Measurements from ENCODE around the gene CCPG1.

CCPG1 gene

DNA sequence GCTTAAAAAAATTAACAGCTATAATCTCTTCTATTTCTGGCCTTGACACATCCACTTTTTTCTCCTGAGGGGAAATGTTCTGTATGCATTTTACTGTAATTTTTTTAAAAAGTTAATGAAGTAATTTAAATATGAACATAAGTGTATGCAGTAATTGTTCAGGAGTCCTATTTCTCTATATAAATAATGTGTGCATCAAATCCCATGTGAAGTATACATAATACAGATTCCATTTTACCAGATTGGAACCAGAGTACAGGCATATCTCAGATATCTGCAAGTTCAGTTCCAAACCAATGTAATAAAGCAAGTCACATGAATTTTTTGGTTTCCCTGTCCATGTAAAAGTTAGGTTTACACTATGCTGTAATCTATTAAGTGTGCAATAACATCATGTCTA lies 26.6 kb downstream of the CCPG1 start:
- DNase-seq (ENCODE audit: low read depth): no peak

DNA sequence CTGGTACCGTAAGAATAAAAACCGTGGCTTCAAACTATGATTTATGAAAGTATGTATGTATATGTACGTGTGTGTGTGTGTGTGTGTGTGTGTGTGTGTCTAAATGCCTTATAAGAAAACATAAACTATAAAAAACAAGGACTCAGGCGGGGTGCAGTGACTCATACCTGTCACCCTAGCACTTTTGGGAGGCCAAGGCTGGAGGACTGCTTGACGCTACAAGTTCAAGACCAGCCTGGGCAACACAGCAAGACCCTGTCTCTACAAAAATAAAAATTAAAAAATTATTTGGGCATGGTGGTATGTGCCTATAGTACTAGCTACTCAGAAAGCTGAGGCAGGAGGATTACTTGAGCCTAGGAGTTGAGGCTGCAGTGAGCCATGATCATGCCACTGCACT lies 29.1 kb downstream of the CCPG1 start:
- DNase-seq (ENCODE audit: low read depth): no peak

DNA sequence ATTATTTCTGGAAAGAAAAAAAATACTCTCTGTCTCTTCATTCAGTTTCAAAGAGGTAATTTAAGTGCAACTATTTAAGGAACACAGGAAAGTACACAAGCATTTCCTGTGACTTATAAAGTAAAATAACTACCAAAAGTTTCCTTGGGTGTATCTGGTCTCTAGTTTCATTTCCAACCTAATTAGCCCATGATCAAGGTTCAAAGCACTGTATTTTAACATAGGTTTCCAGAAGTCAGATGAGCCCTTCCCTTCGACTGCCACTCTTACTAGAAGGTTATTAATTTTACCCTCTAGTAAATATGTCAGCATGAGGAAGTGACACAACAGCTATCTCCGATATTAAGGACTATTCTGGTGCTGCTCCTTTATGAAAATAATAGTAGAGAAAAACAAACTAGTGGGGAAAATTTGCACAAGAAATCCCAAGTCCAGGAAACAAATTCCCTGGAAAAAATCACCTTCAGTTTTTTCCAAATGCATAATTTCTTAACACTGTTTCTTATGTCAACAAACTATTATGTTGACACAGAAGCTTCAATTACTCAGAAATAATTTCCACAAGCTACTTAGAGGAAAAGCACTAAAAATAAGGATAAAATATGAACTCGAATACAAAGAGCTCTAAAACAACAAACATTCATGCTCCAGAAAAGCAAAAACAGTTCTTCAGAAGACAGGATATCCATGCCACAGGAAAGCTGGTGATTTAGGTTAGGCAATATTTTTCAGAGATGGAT lies 35.3 kb downstream of the CCPG1 start:
- DNase-seq (ENCODE audit: low read depth): no peak

DNA sequence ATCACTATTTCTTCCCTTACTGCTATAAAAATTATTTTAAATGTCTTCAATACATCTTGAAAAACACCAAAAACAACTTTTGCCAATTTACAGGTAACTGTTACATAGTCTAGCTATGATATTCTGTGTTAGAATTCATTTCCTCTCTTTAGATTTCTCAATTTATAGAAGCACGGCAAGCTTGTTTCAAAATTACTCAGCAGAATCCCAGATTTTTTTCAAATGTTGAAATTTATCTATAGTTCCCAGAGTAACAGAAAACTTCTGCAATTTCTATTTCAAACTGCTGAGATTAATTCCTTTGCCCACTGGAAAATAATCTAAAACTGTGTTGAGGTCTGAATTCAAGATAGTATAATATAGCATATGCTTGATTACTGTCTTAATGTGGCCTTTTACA lies 41.2 kb downstream of the CCPG1 start:
- no peak for DNase-seq (ENCODE audit: low read depth)

DNA sequence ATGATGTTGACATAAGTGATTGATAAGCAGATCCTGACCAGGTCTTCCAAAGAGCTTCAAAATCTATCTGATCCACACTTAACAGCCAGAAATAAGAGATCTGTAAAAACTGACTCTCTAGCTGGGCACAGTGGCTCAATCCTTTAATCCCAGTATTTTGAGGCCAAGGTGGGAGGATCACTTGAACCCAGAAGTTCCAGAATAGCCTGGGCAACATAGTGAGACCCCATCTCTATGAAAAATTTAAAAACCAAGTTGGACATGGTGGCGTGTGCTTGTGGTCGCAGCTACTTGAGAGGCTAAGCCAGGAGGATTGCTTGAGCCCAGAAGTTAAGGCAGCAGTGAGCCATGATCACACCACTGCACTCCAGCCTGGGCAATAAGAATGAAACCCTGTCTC lies 45.5 kb downstream of the CCPG1 start:
- no peak for DNase-seq (ENCODE audit: low read depth)

DNA sequence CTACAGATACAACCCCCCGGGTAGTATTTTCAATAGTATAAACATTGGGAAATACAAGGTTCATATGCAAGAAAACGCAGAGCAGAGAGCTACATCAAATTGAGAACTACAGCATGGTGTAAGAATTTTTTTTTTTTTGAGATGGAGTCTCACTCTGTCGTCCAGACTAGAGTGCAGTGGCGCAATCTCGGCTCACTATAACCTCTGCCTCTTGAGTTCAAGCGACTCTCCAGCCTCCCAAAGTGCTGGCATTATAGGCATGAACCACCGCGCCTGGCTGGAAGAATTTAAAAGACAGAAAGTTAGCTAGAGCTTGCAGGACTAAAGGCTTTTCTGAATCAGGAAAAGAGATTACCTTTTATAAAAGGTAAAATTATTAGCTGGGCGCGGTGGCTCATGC lies 47.1 kb downstream of the CCPG1 start:
- no peak for DNase-seq (ENCODE audit: low read depth)

DNA sequence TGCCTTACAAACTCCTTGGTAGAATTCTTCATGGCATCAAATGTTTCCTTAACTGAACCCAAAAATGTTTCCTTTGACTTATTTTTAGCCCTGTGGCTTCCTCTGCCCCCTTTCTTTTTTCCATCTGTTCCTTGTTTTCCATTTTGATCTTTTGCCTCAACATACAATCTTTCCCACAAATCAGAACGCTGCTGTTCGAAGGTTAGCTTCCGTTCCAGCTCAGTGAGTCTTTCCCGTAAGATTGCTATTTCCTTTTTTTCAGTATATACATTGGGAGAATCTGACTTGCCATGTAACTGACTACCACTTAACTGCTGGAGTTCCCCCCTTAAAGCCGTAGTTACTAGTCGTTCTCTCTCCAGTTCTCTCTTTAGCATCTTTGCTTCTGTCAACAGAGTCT lies 47.9 kb downstream of the CCPG1 start:
- DNase-seq (ENCODE audit: low read depth): no peak

DNA sequence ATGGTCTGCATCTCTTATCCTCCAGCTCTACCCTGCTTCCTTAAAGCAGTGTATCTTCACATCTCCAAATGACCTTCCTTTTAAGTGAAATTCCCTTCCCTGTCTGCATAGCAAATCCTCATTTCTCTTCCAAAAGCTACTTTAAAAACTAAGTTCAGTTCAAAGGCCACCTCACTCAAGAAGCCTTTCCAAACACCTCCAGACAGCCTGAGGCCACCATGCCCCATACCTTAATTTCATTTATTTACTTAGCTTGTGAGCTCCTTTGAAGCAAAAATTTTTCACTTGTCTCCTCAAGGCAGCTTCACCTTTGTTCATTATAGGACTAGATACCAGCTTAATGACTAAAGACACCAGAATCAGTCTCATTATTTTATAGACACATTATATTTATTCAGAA lies 49.7 kb downstream of the CCPG1 start:
- DNase-seq (ENCODE audit: low read depth): no peak

DNA sequence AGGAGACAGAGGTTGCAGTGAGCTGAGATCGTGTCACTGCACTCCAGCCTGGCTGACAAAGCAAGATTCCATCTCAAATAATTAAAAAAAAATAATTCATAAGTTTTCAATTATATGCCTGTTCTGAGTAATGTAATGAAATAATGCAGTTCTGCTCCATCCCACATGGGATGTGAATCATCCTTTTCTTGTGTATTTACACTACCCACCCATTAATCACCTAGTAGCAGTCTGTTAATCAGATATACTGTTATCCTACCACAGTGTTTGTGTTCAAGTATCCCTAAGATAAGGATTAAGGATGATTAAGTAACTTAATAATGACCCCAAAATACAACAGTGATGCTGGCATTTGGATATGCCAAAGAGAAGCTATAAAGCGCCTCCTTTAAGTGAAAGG lies 50.4 kb downstream of the CCPG1 start:
- no peak for DNase-seq (ENCODE audit: low read depth)

DNA sequence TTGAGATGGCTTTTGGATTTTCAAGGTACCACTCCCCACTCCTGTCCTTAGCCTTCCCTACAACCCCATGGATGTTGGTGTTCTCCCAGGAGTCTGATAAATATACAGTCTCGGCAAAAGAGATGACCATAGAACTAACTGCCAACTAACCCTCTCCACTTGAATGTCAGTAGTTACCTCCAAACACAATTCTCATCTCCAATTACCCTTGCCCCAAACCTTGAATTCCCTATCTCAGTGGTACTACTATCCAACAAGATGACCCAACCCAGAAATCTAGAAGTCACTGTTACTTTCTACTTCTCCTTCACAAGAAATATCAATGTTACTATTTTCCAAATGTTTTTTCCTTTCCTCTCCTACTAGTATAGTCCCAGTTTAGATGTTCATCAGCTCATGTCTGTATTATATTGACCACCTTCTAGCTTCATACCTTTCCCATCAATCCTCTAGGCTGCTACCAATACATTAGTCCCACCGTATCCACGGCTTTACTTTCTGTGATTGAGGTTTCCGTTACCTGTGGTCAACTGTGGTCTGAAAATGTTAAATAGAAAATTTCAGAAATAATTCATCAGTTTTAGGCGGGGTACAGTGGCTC lies 51.1 kb downstream of the CCPG1 start:
- no peak for DNase-seq (ENCODE audit: low read depth)

DNA sequence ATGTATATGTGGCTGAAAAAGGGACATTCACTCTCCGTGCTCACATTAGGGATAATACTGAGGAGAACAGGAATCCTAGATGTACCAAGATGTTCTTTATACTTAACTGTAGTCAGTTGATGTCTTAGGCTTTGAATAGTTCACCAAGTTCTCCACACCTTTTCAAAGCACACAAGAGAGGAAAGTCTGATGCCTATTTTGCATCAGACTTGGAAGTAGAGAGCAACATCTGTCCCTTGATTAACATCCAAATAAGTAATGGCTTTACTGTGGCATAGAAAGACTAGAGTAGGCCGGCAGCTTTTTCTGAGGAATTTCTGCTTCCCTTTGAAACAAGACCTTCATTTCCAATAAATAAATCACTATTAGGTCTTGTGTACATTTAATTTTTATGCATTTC lies 55.1 kb downstream of the CCPG1 start:
- no peak for DNase-seq (ENCODE audit: low read depth)

DNA sequence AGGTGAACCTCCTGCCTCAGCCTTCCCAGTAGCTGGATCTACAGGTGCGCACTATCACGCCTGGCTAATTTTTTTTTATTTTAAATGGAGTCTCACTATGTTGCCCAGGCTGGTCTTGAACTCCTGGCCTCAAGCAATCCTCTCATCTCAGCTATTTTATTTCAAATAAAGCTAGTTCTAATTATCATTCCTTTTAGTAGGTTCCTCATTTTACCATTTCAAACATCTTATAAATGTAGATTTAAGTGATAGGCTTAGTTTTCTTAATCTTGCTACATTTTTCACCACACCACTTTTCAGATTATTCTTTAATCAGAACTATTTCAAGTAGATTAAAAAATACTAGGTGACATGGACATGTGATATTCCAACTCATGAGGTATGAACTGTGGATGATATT lies 58.9 kb downstream of the CCPG1 start:
- no peak for DNase-seq (ENCODE audit: low read depth)

DNA sequence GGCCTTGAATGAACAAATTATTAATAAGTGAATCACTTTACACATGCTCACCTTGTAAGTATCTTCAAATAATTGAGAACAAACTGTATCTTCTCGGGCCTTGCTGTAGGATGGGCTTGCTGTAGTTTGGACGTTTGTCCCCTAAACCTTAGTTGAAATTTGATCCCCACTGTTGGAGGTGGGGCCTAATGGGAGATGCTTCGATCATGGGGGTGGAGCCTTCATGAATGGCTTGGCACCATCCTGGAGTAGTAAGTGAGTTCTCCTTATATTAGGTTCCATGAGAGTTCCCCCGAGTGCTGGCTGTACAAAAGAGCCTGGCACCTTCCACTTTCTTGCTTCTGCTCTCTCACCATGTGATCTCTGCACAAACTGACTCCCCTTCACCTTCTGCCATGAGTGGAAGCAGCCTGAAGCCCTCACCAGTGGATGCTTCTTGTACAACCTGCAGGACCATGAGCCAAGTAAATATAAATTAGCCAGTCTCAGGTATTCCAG lies 59.8 kb downstream of the CCPG1 start:
- DNase-seq (ENCODE audit: low read depth): no peak

DNA sequence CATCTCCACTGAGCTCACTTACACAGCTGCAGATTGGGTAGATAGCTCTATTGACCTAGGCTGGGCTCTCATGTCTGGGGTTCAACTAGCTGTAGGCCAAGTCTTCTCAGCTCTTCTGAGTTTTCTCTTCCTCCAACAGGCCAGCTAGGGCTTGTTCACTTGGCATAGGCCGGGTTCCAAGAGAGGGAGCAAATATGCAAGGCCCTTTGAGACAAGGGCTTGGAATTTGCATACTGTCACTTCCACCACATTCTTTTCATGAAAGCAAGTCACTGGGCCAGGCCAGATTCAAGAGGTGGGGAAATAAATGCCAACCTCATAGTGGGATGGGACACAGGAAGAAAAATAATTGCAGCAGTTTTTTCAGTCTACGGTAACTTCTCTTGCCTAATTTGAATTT lies 64.0 kb downstream of the CCPG1 start:
- no peak for DNase-seq (ENCODE audit: low read depth)

DNA sequence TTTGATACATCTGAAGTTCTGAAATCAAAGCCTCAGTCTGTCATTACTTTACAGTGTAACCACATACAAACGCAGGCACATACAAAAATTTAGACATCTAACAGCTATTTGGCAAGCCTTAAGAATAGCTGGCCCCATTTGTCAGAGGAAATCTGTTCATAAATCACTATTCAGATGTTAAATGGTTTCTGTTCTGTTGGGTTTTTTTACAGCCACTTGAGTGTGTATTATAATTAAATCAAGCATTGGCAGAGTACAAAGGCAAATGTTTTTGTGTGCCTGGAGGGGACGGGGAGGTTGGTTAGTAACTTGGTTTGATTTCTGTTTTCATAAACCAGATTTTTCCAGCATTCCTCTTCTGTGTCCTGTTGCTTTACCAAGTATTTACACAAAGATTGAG lies 65.0 kb downstream of the CCPG1 start:
- DNase-seq (ENCODE audit: low read depth): no peak

DNA sequence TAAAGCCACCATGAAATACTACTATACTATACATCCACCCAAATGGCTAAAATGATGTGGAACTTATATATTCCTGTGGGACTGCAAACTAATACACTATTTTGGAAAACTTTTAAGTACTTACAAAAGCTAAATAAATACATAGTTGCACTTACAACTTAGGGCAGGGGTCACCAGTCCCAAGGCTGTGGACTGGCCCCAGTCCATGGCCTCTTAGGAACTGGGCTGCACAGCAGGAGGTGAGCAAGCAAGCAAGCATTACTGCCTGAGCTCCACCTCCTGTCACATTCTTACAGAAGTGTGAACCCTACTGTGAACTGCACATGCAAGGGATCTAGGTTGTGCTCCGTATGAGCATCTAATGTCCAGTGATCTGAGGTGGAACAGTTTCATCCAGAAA lies 71.0 kb downstream of the CCPG1 start:
- no peak for DNase-seq (ENCODE audit: low read depth)

DNA sequence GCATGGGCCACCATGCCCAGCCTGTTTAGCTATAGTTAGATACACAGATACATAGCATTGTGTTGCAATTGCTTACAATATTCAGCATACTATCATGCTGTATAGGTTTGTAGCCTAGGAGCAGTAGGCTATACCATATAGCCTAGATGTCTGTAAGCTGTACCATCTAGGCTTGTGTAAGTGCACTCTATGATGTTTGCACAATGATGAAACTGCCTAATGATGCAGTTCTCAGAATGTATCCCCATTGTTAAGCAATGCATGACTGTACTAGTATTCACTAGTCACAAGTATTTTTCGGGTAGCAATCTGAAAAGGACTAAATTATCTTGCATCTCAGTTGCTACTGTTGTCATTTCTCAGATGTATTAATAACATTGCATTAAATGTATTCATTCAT lies 73.2 kb downstream of the CCPG1 start:
- no peak for DNase-seq (ENCODE audit: low read depth)

DNA sequence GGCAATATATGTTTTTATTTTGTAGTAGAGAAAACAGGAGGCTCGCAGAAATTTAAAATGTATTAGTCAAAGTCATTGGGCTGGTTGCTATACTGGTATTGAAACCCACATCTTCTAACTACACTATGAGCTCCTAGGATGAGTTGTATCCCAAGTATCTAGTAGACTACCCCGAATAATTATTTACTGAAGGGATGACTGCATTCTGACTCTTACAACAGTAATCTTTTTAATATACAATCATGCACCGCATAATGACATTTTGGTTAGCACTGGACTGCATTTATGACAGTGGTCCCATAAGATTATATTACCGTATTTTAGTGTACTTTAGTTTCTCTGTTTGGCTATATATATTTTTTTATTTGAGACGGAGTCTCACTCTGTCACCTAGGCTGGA lies 73.8 kb downstream of the CCPG1 start:
- no peak for DNase-seq (ENCODE audit: low read depth)

DNA sequence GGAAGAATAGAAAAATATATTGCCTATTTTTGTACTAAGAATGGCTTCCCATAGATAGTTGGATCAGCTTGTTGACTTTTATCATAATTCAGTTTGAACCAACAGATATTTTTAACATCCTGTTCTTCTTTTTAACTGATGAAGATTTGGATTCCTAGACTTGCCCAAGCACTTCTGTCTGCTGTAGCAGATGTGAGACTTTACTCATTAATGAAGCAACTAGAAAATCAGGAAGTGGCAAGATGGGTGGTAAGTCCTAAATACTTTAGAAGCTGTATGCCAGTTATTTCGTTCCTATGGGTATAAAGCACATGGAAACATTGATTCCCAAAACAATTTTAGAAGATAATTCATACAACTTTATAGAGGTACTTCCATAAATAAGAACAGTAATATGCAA lies 80.8 kb downstream of the CCPG1 start:
- DNase-seq (ENCODE audit: low read depth): no peak

DNA sequence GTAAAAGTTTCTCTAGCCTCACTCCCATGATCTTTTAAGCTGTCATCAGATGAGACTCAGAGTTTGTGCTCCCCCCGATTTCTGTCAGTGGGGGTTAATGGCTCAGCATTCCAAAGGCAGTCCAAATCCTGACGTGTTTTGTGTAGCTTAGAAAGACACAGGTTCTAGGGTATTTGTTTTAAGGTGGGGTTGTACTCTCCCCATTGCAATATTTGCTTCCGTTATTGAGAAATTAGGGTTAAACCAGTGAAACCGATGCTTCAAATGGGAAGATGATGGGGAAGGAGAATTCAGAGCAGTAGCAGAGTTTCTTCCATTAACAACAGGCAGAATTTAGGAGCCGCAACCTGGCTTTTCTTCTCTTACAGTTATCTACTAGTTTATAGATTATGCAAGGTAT lies 85.7 kb downstream of the CCPG1 start:
- DNase-seq (ENCODE audit: low read depth): no peak

DNA sequence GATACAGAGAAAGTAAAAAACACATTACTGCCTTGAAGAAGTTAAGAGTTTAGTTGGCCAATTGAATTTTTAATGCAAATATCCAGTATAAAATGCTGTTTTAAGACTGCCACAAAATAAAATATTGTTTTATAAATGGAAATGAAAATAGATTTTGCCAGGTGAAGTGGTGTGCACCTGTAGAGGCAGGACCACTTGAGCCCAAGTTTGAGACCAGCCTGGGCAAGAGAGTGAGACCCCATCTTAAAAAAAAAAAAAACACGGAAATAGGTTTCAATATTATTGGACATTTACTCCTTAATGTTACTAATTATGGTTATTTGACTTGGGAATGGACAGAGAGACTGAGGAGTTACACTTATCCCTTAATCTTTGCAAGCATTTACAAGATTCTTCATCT lies 87.2 kb downstream of the CCPG1 start:
- DNase-seq (ENCODE audit: low read depth): no peak

DNA sequence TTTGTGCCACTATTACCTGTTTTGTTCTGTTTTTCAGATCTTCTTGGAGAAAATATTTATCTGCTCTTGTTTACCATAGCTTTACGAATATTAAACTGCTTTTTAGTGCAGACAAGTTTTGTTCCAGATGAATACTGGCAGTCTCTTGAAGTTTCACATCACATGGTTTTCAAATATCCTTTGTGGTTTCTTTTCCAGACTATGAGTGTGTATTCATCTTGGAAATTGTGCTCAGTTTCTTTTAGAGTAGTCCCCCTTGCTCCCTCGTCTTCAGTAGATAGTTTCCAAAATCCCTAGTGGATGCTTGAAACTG lies 88.0 kb downstream of the CCPG1 start:
- no peak for DNase-seq (ENCODE audit: low read depth)

DNA sequence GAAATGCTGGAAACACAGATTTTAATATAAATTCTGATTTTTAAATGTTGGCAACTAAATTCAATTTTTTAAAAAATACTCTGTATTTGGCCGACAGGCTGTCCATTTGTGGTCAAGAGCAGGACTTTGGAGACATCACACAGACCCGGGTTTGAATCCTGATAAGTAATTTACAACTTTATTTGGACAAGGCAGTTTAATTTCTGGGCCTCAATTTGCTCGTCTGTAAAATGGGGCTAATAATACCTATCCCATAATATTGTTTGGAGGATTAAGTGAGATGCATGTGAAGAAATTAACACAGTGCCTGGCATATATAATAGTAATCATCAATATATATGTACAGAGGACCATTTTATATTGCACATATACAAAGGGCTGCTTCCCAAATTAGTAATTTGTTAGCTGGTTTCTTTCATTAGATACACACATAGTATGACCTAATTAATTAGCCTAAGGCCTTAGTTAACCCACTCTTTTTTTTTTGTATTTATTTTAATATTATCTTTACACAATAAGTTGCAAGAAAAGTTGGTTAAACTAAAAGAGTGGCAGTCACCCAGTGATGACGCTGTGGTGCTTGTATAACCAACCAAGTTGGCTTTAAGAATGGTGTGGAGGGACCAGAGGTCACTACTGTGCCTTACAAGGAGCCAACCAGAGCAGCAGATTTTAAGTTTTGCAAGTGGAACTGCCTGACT lies 88.5 kb downstream of the CCPG1 start:
- no peak for DNase-seq (ENCODE audit: low read depth)
